Upper lobe of left lung (tissue), 4 donors: ENCODE measurements around the gene ZDHHC8.

Source experiments
- CTCF ChIP-seq, 6 experiments: fragments of 450-650 bp in 4 of 6; fragments of 200-600 bp in 2 of 6; sonication (generic) in 2 of 6; IDR thresholded peaks; one replicate each; pipeline ENCODE4 v1.5.1; 2016 to 2019; ENCODE audit warnings: antibody characterized with exemption in 6 of 6
- EP300 ChIP-seq, 4 donors: sonication (generic); formaldehyde crosslinking; IDR thresholded peaks; one replicate each; pipeline ENCODE4 v1.5.1; 2017; ENCODE audit warnings: antibody characterized with exemption in 4 of 4, control low read depth in 2 of 4
- POLR2A ChIP-seq, 4 donors: fragments of 450-650 bp; IDR thresholded peaks; one replicate each; pipeline ENCODE4 v1.5.1; 2016 to 2017; ENCODE audit warnings: antibody characterized with exemption in 4 of 4, mild to moderate bottlenecking in 2 of 4

DNA sequence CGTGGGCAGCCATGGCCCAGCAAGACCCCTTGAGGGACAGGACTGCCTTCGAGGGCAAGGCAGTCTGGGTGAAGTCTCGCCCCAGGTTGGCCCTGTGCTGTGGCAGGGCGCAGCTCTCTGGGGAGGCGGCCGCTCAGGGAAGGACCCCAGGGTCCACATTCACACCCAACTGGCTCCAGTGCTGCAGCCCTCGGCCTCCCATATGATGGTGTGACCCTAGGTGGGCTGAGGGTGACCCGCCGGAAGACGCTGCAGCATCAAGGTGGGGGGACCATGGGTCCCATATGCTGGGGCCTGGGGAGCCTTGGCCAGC lies 47.3 kb downstream of the ZDHHC8 start:
- no peak for TF ChIP-seq CTCF (IDR thresholded peaks at IDR 0.05)
- TF ChIP-seq POLR2A (IDR thresholded peaks at IDR 0.05), result no peak
- no peak for TF ChIP-seq EP300 (IDR thresholded peaks at IDR 0.05)
